HG03045 (cell line): ENCODE data around the gene PPP4R1.
"Not testable (repeated sequence)": the region's sequence is repeated elsewhere in the genome, so short reads cannot be mapped to it uniquely, and the experiment has no call there.

Experiments
- ATAC-seq: cut with Tn5 transposase; IDR thresholded peaks from one replicate; pipeline ENCODE4 v1.9.1; 2021; ENCODE audit warnings: mild to moderate bottlenecking, moderate library complexity; ENCODE audit not compliant: unreplicated experiment

The PPP4R1 gene, protein sequence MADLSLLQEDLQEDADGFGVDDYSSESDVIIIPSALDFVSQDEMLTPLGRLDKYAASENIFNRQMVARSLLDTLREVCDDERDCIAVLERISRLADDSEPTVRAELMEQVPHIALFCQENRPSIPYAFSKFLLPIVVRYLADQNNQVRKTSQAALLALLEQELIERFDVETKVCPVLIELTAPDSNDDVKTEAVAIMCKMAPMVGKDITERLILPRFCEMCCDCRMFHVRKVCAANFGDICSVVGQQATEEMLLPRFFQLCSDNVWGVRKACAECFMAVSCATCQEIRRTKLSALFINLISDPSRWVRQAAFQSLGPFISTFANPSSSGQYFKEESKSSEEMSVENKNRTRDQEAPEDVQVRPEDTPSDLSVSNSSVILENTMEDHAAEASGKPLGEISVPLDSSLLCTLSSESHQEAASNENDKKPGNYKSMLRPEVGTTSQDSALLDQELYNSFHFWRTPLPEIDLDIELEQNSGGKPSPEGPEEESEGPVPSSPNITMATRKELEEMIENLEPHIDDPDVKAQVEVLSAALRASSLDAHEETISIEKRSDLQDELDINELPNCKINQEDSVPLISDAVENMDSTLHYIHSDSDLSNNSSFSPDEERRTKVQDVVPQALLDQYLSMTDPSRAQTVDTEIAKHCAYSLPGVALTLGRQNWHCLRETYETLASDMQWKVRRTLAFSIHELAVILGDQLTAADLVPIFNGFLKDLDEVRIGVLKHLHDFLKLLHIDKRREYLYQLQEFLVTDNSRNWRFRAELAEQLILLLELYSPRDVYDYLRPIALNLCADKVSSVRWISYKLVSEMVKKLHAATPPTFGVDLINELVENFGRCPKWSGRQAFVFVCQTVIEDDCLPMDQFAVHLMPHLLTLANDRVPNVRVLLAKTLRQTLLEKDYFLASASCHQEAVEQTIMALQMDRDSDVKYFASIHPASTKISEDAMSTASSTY

DNA sequence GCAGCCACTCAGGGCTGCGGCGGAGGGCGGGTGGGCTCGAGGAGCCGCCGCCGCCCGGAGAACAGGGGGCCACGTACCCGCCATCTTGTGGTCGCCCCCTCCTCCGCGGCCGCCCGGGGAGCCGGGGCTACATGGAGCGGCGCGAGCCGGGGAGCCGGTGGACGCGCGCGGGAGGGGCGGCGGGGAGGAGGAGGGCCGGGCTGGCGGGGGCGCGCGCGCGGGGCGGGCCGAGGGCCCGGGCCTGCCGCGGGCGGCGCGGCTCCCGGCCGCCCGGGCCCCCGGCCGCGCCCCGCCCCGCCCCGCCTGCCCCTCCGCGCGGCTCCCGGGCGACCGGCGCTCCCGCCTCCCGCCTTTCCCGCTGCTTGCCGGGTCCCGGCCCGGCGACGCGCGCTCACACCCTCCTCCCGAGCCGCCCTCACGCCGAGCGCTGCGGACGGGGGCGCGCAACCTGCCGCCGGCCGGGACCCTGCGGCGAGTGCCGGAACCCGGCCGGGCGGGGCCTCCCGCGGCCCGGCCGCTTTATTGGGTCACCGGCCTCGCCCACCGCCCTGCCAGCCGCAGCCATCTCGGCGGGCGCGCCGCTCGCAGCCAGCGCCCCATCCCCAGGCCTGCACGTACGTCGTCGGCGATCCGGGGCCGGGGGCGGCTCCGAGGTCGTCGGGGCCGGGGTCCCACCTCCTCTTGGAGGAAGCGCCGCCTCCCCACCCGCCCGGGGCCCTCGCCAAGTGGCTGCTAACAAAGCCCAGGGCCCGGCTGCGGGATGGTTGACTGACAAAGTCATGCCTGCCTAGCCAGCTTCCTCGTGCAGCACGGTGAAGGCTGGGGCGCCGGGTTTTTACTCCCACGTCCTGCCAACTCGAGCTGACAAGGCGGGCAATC lies at the start of gene PPP4R1:
Gene PPP4R1, minus strand, starts transcription at position 159 of the 879 bp plus-strand sequence. Its CDS starts 75 bp downstream, at position 84.
- ATAC-seq, result peak; percentile 66

GRCh38 chr18:9663377-9663776 lies 49.0 kb upstream of the PPP4R1 start:
- ATAC-seq, result no peak

GRCh38 chr18:9661564-9661963 lies 47.2 kb upstream of the PPP4R1 start:
- ATAC-seq, result no peak

DNA sequence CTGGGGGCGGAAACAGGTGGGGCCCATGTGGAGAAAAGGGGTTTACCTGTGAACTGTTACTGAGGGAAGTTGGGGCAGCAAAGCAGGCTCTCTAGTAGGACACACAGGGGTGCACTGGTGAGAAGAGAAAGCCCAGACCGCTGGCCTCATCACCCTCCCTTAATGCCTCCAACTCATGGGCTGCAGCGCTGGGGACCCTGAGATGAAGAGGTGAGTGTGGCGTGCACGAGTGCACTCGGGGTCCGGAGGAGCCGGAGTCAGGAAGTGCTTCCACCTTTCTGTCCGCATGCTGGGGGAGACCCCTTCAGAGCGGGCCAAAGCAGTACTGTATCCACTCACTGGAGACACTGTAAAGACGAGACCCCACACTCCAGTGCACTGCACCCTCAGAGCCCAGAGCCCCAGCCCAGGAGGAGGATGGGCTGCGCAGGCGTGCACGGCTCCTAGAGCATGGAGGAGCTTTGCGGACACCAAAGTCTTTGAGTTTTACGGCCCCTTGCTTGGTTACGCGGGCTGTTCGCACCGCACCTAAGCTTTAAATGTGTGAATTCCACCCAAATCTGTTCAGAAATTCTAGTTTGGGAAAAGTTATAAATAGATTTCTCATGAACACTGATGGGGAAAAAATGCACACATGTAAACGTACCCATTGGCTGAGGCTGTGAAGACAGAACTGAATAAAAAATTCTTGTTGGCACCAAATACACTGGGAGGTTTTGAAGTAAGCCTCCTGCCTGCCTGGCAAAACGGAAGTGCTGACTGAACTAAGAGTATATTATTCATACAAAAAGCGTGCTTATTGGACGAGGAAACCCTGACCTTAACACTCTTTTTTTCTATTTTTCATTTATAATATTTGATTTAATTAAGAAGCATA lies 45.4 kb upstream of the PPP4R1 start:
- ATAC-seq, result no peak

DNA sequence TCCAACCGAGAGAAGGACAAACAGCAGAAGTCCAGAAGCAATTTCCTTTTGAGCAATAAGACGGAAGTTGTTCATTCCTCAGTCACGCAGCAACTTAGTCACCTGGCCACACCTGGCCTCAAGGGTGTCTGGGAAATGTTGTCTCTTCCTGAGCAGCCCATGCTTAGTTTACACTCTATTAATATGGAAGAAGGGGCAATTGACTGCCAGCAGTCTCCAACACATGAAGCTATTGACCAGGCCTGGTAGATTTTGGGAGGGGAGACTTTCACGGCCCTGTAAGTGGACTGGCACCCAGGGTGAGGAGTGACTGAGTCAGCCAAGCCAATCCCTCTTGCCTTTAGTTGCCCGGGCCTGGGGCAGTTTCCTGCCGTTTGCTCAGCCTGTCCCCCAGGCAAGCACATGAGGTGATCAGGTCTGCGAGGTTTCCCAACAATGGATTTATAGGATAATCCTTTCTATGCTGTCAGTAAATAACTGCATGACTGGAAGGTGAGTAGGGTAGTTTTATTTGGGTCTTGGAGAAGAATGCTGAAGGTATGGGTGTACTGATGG lies 43.8 kb upstream of the PPP4R1 start:
- no peak for ATAC-seq

- ATAC-seq, result no peak
Observed at GRCh38 chr18:9655232-9655767, 40.9 kb upstream of the PPP4R1 start.

GRCh38 chr18:9653390-9653789 lies 39.0 kb upstream of the PPP4R1 start:
- ATAC-seq, result no peak

DNA sequence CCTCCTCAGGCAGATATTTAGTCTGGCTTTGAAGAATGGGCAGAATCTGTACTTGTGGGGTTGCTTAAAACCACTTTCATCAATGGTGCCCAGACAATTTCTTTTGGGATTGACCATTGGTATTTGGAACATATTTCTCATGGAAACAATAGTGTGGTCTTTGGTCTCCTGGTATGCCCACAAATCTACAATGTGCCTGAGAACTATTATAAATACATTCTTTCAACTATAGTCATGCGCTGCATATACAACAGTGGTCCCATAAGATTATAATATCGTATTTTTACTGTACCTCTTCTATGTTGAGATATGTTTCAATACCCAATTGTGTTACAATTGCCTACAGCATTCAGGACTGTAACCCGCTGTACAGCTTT lies 34.8 kb upstream of the PPP4R1 start:
- ATAC-seq, result no peak

- no peak for ATAC-seq
Observed at GRCh38 chr18:9648431-9649163, 34.2 kb upstream of the PPP4R1 start.

DNA sequence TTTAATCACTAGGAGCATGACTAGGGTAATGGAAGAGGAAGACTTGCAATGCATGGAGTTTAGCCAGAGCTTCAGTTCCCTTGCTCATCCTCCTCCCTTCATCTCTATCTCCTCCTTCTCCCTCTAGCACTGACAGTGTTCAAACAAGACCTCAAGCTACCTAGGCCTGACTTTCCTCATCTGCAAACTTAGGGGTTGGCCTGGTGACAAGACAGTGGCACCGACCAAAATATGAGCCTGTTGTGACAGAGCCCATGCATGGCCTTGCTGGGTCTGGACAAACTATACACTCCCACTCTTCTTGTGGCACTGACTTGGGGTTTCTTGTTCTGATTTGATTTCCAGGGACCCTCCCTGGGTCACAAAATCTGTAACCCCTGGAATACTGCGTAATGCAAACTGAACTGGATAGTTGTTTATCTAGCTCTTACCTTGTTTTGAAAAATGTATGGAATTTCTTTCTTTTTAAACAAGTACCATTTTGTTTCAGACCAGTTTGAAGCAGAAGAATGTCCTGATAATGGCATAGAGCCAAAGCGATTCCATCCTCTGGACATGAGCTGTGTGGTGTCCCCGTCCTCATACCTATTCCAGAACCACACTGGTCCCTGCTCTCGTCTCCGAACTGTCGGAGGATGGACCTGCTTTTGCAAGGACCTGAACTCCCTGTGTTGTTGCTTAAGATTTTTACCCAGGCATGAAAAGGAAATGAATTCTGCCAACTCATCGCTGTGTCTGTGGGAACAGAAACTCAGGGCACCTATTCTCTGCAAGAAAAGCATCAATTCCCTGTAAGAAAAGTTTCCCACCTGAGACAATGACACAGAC lies 33.4 kb upstream of the PPP4R1 start:
- no peak for ATAC-seq

GRCh38 chr18:9643549-9643948 lies 29.2 kb upstream of the PPP4R1 start:
- no peak for ATAC-seq

DNA sequence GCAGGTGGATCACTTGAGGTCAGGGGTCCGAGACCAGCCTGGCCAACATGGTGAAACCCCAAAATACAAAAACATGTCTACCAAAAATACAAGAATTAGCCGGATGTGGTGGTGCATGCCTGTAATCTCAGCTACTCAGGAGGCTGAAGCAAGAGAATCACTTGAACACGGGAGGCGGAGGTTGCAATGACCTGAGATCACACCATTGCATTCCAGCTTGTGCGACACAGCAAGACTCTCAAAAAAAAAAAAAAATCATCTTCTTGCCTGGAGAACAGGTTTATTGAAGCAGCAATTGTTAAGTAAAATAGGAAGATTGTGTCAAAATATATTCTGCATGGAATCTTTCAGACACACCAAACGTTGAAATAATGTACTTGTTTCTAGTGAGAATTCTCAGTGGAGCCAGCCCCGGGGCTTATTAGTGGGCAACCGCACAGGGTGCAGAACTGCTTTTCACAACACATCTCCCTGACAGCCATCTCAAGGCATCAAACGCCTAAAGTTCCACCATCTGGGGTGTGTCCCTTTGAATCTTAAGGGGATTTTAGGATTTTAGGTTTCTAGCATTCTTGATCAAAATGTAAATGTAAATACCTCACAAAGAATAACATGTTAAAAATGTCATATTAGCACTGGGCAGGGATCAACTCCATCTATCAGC lies 28.6 kb upstream of the PPP4R1 start:
- no peak for ATAC-seq

DNA sequence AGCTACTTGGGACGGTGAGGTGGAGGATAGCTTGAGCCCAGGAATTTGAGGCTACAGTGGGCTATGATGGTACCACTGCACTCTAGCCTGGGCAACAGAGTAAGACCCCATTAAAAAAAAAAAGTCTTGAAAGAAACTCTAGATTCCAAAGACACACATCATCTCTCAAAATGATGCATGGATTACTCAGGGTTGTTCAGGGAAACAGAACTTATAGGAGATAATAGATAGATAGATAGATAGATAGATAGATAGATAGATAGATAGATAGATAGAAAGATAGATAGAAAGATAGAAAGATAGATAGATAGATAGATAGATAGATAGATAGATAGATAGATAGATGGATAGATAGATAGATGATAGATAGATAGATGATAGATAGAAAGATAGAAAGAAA lies 26.7 kb upstream of the PPP4R1 start:
- not testable (repeated sequence) for ATAC-seq

GRCh38 chr18:9638886-9639285 lies 24.5 kb upstream of the PPP4R1 start:
- no peak for ATAC-seq

DNA sequence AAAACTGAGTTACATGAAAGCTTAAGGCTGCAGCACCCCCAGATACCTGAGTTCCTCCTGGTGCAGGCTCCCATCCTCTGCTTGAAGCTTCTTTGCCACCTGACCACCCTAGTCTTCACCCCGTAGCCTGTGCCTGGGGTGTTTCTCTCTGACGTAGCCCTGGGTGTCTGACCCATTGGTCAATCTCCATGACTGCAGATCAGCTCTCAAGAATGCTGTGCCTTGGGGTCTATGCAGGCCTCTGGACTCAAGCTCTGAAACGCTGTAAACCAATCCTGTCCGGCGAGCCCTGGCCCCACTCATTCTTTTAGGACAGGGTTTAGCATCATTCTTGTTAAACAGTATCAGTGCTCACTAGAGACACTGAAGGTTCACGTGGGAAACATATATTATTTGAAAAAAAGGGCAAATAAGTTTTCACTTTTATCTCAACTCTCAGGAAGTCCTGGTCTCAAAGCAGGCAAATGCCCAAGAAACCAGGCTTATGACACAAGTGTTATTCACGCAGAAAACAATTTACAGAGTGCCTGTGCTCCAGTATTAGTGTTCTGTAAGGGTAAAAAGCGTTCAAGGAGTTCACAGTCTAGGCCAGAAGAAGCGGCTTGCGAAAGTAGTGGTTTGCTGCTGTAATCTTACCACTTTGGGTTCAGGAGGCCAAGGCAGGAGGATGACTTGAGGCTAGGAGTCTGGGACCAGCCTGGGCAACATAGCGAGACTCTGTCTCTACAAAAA lies 22.8 kb upstream of the PPP4R1 start:
- ATAC-seq, result no peak

GRCh38 chr18:9634856-9635255 lies 20.5 kb upstream of the PPP4R1 start:
- ATAC-seq, result no peak
